Left lobe of liver (tissue), 2 donors: ENCODE measurements around the gene MAMLD1. TPM values are rescaled to one million over a fixed set of nuclear protein-coding genes. Genes with fewer than 3 reads are reported as not detected.

Source experiments
- ATAC-seq: fragments of 200-7000 bp; cut with Tn5 transposase; one replicate; pipeline ENCODE4 v1.9.1; 2020; ENCODE audit warnings: mild to moderate bottlenecking, moderate library complexity
- DNase-seq: peaks from one replicate; pipeline ENCODE4 v3.0.0-alpha.2; 2020; ENCODE audit warnings: low spot score
- total RNA-seq: library from RNA; stranded (reverse); gene quantifications from one replicate; pipeline ENCODE4 v1.2.1, GENCODE V29; 2021
- donor health status: DM: no; HTN: no; CAD: no; lungs with moderate emphysema.
- donor health status: DM: no; HTN: yes; CAD: no.

MAMLD1 gene
- total RNA-seq, 1 donor from 2014 or later = 3.1 TPM

GRCh38 chrX:150377005-150377404 lies 13.9 kb downstream of the MAMLD1 start:
- DNase-seq (no peak), ATAC-seq (no peak)

DNA sequence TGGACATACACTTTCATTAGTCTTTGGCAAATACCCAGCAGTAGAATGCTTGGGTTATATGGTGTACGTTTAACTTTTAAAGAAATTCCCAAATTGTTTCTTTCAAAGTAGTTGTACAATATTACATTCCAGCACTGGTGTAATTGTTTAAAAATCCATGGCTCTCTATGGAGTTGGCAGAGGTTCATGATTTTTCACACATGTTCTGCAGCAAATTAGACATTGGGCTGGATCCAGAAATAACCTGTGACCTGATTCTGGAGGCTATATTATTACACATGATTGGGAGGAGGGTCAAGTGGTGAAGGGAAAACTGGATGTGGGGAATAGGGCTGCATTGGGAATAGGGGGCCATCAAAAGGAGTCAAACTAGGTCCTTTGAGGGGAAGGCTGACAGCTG lies 41.9 kb downstream of the MAMLD1 start:
- ATAC-seq = no peak
- no peak for DNase-seq

DNA sequence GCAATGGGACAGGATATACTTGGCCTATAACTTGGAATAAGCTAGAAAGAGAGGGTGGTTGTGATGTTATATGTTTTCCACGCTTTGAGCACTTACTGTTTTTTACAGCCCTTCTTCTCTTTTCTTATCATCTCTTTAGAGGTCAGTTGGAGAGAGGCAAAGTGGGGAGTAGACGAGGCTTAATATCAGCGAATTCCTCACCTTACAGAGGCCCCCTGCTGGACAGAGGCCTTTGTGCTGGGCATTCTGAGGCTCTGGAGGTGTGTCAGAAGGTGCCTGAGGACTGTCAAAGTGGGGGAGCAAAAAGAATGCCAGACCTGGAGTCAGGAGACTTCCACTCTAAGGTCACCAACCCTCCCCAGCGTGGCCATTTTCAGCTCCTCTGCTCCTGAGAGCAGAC lies 42.5 kb downstream of the MAMLD1 start:
- DNase-seq = no peak
- ATAC-seq = peak; percentile 35

DNA sequence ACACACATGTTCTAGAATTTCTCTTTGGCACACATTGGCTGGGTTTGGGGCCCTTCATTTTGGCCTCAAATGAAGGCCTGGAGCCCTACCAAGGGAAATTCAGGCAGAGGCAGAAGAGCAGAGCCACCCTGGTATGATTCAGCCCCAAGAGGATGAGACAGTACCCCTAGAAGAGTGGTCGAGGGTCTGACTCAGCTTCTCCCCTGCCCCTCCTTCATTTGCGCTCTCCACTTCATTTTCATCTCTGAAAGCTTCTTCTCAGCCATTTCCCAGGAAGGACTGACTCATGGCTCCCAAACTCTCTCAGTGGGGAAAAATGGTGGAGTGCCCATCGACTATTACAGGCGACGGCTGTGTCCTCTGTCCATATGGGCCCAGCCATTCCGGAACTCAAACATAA lies 43.5 kb downstream of the MAMLD1 start:
- DNase-seq (no peak), ATAC-seq (no peak)

DNA sequence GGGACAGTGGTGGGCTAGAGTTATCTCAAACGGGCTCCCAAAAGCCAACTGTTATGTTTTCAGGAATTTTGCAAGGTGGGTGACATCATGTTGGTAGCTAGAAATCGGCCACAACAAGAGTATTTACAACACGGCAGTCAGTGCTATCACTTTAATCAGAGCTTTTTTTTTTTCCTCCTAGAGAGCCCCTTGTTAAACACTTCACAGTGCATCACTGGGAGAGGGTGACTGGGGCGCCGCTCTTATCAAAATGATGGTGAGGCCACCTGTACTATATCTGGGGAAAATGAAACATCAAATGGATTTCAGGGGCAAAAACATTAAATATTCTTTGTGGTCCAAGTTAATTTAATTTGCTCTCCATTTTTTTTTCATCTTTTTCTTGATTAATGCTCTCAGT lies 44.9 kb downstream of the MAMLD1 start:
- DNase-seq (no peak), ATAC-seq (no peak)

DNA sequence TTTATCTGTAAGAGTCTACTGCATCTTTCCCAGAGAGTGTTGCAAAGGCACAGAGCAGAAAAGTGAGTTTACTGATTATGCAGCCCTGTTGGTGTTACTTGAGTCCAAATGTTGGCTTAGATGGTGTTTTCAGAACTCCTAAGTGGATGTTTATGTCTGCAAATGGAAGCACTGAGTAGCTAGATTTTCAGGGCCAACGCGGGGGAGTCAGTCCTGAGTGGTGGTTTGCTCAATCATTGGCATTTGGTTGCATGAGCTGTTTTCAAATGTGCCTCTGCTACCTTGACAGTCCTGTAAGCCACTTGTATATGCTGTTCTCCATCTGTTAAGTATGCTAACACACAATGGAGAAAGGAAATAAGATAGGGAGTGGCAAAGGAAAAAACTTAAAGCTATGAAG lies 45.4 kb downstream of the MAMLD1 start:
- ATAC-seq (no peak), DNase-seq (no peak)

DNA sequence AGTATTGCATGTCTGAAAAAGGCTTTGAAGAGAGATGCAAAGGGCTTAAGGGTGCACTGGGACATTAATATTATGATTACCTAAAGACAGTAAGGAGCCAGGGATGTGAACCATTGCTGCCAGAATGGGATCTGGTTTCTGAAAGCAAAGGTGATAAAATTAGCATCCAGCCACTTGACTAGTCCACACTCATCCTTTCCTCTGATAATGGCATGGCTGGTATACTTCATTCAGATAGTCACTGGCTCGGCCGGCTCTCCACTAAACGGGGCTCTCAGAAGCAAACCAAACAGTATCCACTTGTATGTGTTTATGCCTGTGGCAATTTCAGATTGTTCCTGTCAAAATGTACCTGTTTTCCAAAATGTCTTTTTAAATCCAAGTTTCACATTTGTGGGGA lies 46.4 kb downstream of the MAMLD1 start:
- ATAC-seq (no peak), DNase-seq (no peak)

DNA sequence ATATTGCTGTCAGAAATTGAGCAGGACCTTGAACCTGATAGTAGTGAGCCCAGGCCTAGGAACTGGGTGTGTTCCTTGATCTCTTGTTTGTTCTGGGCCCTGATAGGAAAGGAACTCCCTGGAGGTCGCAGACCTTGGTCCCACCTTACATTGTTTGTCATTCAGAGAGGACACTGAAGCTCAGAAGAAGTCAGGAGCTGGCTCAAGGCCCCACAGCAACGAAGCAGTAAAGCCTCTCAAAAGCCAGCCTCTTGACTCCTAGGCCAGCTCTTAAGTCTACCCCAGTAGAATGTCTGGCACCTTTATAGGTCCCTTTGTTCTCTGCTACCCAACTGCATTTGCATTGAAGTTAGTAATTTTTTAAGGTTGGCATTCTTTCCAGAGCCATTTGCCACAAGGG lies 46.8 kb downstream of the MAMLD1 start:
- no peak for ATAC-seq
- DNase-seq = no peak

GRCh38 chrX:150410513-150410912 lies 47.4 kb downstream of the MAMLD1 start:
- ATAC-seq (no peak), DNase-seq (no peak)

- no peak for DNase-seq
These were observed 48.5 kb downstream of the MAMLD1 start for GRCh38 chrX:150411656-150412055.

DNA sequence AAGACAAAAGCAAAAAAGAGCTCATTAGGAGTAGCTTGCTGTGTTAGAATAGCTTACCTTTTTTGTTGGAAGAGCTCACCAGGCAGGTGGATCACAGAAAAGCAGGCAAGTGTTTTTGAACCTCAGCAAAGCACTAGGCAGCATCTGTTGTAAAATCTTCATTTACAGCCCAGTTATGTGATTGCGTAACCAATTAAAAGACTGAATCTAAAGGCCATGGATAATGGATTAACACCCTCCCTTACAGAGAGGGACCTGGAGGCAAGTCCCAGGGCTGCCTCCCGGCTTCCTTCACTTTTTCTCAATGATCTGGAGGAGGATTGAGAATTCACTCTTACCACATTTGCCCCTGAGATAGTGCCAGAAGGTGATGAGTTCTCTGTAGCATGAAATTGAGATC lies 51.1 kb downstream of the MAMLD1 start:
- DNase-seq (no peak), ATAC-seq (no peak)

More at GRCh38 chrX:150411656-150412055, 48.5 kb downstream of the MAMLD1 start:
- ATAC-seq = no peak

DNA sequence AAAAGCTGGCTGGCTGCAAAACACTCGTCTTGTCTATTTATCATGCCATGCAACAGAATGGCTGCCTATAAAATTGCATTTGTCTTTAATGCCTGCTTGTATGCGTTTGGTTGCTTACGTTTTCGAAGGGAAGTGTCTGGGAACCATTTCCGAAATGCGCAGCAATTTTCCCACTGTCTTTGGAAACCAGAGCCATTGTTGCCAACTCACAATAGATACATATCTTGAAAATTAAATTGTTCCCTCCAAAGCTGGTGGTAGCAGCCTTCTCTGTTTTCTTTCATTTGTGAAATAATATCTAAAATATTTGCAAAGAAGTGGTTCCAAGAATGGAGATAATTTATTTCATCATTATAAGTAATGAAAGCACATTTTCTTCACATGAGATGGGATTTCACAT lies 53.4 kb downstream of the MAMLD1 start:
- DNase-seq (no peak), ATAC-seq (no peak)

DNA sequence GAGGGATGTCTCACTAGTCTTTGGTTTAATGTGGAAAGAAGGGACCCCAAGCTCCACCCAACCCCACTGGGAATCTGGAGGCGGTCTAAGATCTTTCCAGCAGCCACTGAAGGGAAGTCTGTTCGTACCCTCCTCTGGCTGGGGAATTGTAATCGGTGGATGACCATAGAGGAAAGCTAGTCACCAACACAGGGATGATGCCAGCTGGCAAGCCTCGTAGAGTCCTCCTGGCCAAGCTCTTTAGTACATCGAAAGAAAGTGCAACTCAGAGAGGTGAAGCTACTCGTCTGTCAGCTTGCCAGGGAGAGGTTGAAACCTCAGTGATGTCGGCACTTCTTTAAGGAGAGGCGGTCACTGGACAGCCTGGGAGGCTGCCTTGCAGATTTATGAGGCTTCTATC lies 58.7 kb downstream of the MAMLD1 start:
- DNase-seq (peak; percentile 63), ATAC-seq (peak; percentile 91)

DNA sequence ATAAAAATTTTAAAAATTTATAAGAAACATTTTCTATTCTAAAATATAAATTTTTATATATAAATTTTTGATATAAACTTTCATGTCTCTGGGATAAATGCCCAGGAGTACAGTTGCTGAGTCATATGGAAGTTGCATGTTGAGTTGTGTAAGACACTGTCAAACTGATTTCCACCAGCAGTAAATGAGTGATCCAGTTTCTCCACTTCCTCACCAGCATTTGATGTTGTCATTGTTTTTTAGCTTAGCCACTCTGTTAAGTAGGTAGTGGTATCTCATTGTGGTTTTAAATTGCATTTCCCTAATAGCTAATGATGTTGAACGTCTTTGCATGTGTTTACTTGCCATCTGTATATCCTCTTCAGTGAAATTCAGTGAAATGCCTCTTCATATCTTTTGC lies 66.5 kb downstream of the MAMLD1 start:
- no peak for ATAC-seq
- DNase-seq = no peak

GRCh38 chrX:150436195-150436594 lies 73.1 kb downstream of the MAMLD1 start:
- DNase-seq (no peak), ATAC-seq (no peak)

GRCh38 chrX:150438165-150438564 lies 75.0 kb downstream of the MAMLD1 start:
- ATAC-seq = no peak
- DNase-seq = no peak

DNA sequence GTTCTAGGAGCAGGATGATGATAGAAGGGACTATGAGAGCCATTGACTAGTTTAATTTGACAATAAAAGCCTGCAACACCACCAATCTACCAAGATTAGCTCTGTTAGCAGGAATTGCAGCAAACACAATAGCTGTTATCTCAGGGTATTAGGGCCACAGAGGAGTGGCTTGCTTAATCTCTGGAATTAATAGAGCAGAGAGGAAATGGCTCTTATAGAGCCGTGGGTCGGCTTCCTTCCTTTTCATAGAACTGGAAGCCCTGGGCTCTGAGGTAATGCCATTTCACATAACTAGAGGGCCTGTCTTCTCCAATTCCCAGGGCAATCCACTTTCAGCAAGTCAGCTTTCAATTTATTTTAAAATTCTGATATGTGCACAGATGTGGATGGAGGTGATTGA lies 83.0 kb downstream of the MAMLD1 start:
- peak; percentile 37 for ATAC-seq
- DNase-seq = no peak

- no peak for ATAC-seq
- no peak for DNase-seq
These were observed 83.9 kb downstream of the MAMLD1 start for GRCh38 chrX:150446995-150447394.

DNA sequence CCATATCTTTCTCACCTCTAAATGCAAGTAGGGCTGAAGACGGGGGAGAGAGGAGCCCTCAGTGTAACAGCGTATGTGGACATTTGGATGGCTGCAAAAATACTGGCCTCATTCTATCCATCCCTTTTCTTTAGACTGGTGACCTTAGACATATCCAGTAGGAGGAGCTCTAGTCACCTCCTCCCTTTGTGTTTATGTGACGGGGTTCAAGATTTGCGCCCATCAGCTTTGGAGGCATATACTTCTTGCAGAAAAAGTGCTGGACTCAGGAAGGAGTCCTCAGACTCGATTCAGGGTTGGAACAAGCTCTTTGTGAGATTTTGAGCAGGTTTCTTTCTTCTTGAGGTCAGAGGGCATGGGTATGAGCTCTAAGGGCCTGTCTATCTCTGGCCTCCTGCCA lies 86.2 kb downstream of the MAMLD1 start:
- no peak for DNase-seq
- ATAC-seq = no peak

DNA sequence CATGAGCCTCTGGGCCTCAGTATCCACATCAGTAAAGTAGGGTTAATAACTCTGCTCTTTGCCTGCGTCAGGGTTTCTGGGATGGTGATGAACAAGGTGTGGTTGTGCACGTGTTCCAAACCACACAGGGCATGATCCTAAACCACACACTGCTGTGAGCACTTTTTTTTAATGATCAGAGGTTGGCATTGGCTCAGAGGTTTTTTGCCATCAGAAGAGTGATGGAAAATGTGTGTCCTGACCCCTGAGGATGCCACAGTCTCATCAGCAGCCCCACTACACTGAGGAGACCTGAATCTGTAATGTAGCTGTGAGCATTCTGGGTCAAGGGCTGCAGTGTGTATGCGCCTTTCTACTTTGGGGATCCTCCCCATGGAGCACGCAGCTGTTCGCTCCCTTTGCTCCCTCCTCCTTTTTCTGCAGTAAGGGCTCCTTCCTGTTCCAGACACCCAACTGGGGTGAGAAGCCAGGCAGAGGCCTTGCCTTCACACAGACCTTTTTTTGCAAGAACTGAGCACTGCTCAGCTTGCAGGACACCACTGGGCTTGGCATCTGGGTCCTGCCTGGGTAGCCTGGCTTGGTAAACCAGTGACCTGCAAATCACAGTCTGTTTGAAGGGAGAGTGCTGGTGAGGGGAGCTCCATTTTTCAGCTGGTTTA lies 87.5 kb downstream of the MAMLD1 start:
- no peak for DNase-seq
- ATAC-seq = no peak

DNA sequence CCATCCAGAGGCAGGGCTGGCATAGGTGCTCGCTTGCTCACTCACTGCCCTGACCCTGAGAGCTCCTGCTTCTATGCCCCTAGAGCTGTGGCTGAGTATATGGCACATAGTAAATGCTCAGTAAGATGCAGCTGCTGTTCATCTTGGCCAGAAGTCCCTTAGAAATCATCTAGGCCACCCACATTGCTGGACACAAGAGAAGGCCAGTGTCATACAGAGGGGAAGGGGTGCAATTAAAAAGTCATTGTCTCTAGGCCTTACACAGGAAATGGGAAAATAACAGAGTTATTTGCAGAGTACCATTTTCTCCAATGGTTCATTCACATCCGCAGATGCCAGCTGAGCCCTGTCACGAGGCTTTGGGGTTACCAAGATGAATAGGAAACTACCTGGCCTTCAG lies 88.8 kb downstream of the MAMLD1 start:
- DNase-seq = no peak
- no peak for ATAC-seq

GRCh38 chrX:150454083-150454482 lies 91.0 kb downstream of the MAMLD1 start:
- ATAC-seq (no peak), DNase-seq (no peak)

GRCh38 chrX:150454508-150455214 lies 91.5 kb downstream of the MAMLD1 start:
- ATAC-seq (no peak), DNase-seq (no peak)
